Activated T-helper 1 cell treated with anti-CD3 and anti-CD28 coated beads, Interleukin-2, amount 50 U/mL, for 16 hours (primary cell): ENCODE results near the gene EID1.
"Not testable (repeated sequence)": the region's sequence is repeated elsewhere in the genome, so short reads cannot be mapped to it uniquely, and the experiment has no call there.

ENCODE experiments used
- DNase-seq, 2 donors: peaks; one replicate each; pipeline ENCODE4 v3.0.0-alpha.2; 2020; ENCODE audit warnings: low read depth in 1 of 2, low spot score in 1 of 2

EID1 gene

GRCh38 chr15:48877630-48878595 lies at the start of gene EID1:
TSS of gene EID1 (plus strand) at chr15:48878134. CDS start at chr15:48878177, 43 bp downstream.
- DNase-seq, result peak; percentile 83 to 86

- DNase-seq, result no peak
These were observed 49.5 kb upstream of the EID1 start for GRCh38 chr15:48828471-48828870.

- DNase-seq, result no peak
These were observed 49.0 kb upstream of the EID1 start for GRCh38 chr15:48828906-48829305.

GRCh38 chr15:48832648-48833047 lies 45.3 kb upstream of the EID1 start:
- no peak for DNase-seq

GRCh38 chr15:48833526-48834239 lies 44.3 kb upstream of the EID1 start:
- no peak for DNase-seq

GRCh38 chr15:48834756-48835155 lies 43.2 kb upstream of the EID1 start:
- DNase-seq, result no peak

GRCh38 chr15:48842501-48842900 lies 35.4 kb upstream of the EID1 start:
- DNase-seq, result no peak

- DNase-seq, result no peak
These were observed 32.8 kb upstream of the EID1 start for GRCh38 chr15:48845123-48845522.

GRCh38 chr15:48850648-48851047 lies 27.3 kb upstream of the EID1 start:
- no peak for DNase-seq

- no peak for DNase-seq
These were observed 26.0 kb upstream of the EID1 start for GRCh38 chr15:48851956-48852355.

GRCh38 chr15:48854434-48854833 lies 23.5 kb upstream of the EID1 start:
- DNase-seq, result not testable (repeated sequence)

- DNase-seq, result no peak
These were observed 22.2 kb upstream of the EID1 start for GRCh38 chr15:48855501-48856440.

- no peak for DNase-seq
These were observed 21.0 kb upstream of the EID1 start for GRCh38 chr15:48856942-48857341.

GRCh38 chr15:48858401-48858800 lies 19.5 kb upstream of the EID1 start:
- no peak for DNase-seq

GRCh38 chr15:48859426-48859825 lies 18.5 kb upstream of the EID1 start:
- no peak for DNase-seq

GRCh38 chr15:48861813-48862431 lies 16.0 kb upstream of the EID1 start:
- DNase-seq, result no peak

- no peak for DNase-seq
These were observed 15.2 kb upstream of the EID1 start for GRCh38 chr15:48862705-48863104.

- no peak for DNase-seq
These were observed 12.4 kb upstream of the EID1 start for GRCh38 chr15:48865370-48866079.

- DNase-seq, result no peak
These were observed 11.8 kb upstream of the EID1 start for GRCh38 chr15:48866141-48866563.

- no peak for DNase-seq
These were observed 9.9 kb upstream of the EID1 start for GRCh38 chr15:48868023-48868422.
